Upper lobe of right lung (tissue), 1 donor: Measurements from ENCODE around the gene ZHX3. TPM values are rescaled to one million over a fixed set of nuclear protein-coding genes. Genes with fewer than 3 reads are reported as not detected.
A peak's percentile ranks its signal among the peaks of the same experiment; 100 is the strongest.

Source experiments
- ATAC-seq: fragments of 200-7000 bp; cut with Tn5 transposase; one replicate; pipeline ENCODE4 v1.9.1; 2020; ENCODE audit warnings: mild to moderate bottlenecking, moderate library complexity
- DNase-seq: peaks from one replicate; pipeline ENCODE4 v3.0.0-alpha.2; 2020
- H3K27ac ChIP-seq: fragments of 200-600 bp; one replicate; pipeline ENCODE4 v1.8.0; 2022
- H3K27me3 ChIP-seq: fragments of 200-600 bp; one replicate; pipeline ENCODE4 v1.8.0; 2022; ENCODE audit warnings: mild to moderate bottlenecking
- H3K36me3 ChIP-seq: fragments of 200-600 bp; one replicate; pipeline ENCODE4 v1.8.0; 2022
- H3K4me1 ChIP-seq: fragments of 200-600 bp; one replicate; pipeline ENCODE4 v1.8.0; 2022
- H3K4me3 ChIP-seq: fragments of 200-600 bp; one replicate; pipeline ENCODE4 v1.8.0; 2022; ENCODE audit warnings: mild to moderate bottlenecking
- H3K9me3 ChIP-seq: fragments of 200-600 bp; one replicate; pipeline ENCODE4 v1.8.0; 2022
- CTCF ChIP-seq: fragments of 200-600 bp; IDR thresholded peaks from one replicate; pipeline ENCODE4 v1.8.0; 2022; ENCODE audit warnings: antibody characterized with exemption
- intact Hi-C: fragments of 100-400 bp; cut with DNase I; formaldehyde crosslinking; loops from one replicate; pipeline ENCODE4 v1.11.0; 2022
- total RNA-seq: library from RNA; stranded (reverse); fragmentation: NEBNext Ultra II Directional; extraction: Animal tissue kit (Norgen Biotek cat#: 25700); gene quantifications from one replicate; pipeline ENCODE4 v1.2.1, GENCODE V29; 2021
- donor health status: DM: no; HTN: yes; CAD: no; lungs with severe emphysema.

Gene ZHX3
- total RNA-seq, 1 donor from 2014 or later = 45.3 TPM

DNA sequence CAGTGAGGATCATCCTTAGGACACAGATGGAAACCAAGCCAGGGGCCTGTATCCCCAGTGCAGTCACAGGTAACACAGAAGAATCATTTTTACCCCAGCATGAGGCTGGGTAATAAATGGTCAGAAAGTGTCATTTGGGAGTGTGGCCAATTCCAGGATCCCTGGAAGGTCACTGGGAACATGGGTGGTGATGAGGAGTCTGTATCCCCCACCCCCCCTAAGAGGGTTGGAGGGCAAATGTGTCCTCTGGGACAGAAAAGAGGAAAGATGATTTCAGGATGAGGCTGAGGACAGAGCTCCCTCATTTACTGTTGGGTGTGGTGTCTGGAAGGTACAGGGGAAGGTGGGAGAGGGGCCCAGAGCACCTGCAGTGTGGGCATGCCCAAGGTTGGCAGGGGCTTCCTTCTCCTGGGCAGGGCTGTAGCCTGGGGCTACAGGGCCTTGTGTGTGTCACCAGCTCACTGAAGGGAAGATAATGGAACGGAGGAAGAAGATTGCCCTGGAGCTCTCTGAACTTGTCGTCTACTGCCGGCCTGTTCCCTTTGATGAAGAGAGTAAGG lies 145.7 kb downstream of the ZHX3 start:
- peak; percentile 42 for DNase-seq
- TF ChIP-seq CTCF = no peak
- no peak for ATAC-seq

DNA sequence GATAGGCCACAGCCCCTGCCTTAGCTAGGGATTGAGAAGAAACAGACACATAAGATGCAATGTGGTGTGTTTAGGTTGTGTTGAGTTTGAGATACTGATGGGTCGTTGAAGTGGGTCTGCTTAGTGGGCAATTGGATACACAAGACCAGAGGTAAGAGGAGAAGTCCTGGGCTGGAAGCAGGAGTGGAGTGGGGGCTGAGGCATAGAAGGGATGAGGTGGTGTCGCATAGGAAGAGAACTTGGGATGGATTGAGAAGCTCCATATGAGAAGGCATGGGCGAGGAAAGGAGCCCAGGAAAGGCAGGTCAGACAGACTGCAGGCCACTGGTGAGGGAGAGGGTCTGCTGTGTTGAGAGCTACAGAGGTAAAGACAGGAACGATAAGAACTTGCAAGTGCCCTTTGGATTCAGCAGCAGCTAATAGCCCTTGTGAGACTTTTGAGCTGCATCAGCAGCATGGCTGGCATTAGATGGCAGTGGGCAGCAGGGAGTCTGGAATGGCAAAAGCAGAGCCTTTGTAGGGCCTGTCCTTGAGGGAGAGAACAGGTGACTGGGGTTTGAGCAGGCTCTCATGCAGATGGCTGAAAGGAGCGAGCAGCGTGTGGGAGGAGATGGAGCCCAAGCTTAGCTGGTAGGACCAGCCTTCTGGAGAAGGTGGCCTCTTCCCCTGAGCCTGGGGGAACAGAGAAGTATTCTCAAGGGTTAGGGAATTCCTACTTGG lies 147.0 kb downstream of the ZHX3 start:
- DNase-seq = peak; percentile 46
- H3K36me3 ChIP-seq = peaks cover 90% of the 10 kb centered on the region
- H3K9me3 ChIP-seq = no peaks in the 10 kb centered on the region
- no peaks in the 10 kb centered on the region for H3K27me3 ChIP-seq
- H3K27ac ChIP-seq = peak overlapping the region; percentile 1
- no peak for ATAC-seq
- H3K4me1 ChIP-seq = peaks cover 19% of the 10 kb centered on the region
- intact Hi-C loops = loop anchor here (5.0 kb wide), 1 partner anchor 167 kb away; no protein-coding TSS in a partner anchor
- no peak for TF ChIP-seq CTCF
- no peak overlapping the region for H3K4me3 ChIP-seq

More for the DNA sequence above, 145.7 kb downstream of the ZHX3 start:
- Histone ChIP-seq H3K4me1 (peaks cover 19% of the 10 kb centered on the region), H3K36me3 (peaks cover 84% of the 10 kb centered on the region), H3K27me3 (no peaks in the 10 kb centered on the region), H3K4me3 (no peak overlapping the region), H3K9me3 (no peaks in the 10 kb centered on the region), H3K27ac (peak overlapping the region; percentile 69)
- intact Hi-C loops = loop anchor here (5.0 kb wide), 1 partner anchor 165 kb away; no protein-coding TSS in a partner anchor

DNA sequence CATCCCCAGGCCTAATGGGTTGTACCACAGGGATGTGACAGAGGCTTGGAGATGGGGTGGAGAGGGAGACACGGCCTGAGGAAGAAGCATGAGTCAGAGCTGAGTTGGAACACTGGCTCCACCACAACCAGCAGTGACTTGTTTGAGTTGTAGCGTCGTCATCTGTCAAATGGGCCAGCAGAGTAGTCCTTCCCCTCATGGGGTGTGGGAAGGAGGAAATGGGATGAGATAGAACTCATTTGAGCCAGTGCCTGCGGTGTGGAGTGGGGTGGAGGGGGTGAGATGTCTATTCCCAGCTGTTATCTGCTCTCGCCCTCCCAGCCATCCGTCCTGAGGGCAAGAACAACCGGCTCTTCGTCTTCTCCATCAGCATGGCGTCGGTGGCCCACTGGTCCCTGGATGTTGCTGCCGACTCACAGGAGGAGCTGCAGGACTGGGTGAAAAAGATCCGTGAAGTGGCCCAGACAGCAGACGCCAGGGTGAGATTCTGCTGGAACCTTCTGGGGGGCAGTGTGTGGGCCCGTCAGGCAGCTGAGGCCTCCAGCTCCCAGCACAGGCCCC lies 147.7 kb downstream of the ZHX3 start:
- no peak for TF ChIP-seq CTCF
- H3K27ac ChIP-seq = no peak overlapping the region
- H3K4me3 ChIP-seq = no peak overlapping the region
- no peaks in the 10 kb centered on the region for H3K27me3 ChIP-seq
- intact Hi-C loops = loop anchor here (5.0 kb wide), 1 partner anchor 167 kb away; no protein-coding TSS in a partner anchor
- peaks cover 18% of the 10 kb centered on the region for H3K4me1 ChIP-seq
- peaks cover 94% of the 10 kb centered on the region for H3K36me3 ChIP-seq
- DNase-seq (peak; percentile 45), ATAC-seq (no peak)
- no peaks in the 10 kb centered on the region for H3K9me3 ChIP-seq

- DNase-seq (peak; percentile 30), ATAC-seq (no peak)
- no peak for TF ChIP-seq CTCF
- Histone ChIP-seq H3K9me3 (no peaks in the 10 kb centered on the region), H3K27ac (no peak overlapping the region), H3K36me3 (peaks cover 94% of the 10 kb centered on the region), H3K4me1 (peaks cover 14% of the 10 kb centered on the region), H3K27me3 (no peaks in the 10 kb centered on the region), H3K4me3 (no peak overlapping the region)
- intact Hi-C loops = no loop called here
These were observed 148.3 kb downstream of the ZHX3 start for GRCh38 chr20:41169162-41169690.

DNA sequence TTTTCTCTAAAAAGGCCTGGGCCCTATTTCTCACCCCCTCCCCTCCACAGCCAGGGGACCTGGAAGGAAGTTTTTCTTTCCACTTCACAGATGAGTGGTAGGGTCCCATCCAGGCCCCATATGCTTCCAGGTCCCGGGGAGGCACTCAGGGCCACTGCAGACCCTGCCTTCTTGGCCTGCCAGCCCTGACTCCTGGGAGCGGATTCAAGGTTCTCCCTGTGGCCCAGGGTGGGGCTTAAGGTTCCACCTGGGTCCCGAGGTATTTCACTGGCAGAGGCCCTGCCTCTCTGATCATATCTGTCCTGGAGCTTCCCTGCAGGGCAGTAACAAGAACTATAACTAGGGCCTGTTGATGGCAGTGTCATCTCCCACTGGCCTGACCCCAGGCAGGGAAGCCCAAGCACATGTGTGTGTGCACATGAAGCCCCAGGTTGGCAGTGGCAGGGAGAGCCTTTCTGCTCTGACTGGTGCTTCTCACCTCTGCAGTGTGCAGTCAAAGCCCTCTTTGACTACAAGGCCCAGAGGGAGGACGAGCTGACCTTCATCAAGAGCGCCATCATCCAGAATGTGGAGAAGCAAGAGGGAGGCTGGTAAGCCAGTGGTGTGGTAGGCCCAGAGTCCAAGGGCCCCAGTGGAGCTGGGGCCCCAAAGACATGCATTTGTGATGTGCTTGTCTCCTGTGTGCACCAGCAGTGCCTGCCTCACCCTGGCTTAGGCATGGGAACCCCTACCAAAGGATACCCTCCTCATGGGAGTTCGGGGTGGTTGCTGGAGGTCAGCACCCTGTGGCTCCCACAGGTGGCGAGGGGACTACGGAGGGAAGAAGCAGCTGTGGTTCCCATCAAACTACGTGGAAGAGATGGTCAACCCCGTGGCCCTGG lies 149.0 kb downstream of the ZHX3 start:
- H3K9me3 ChIP-seq = no peaks in the 10 kb centered on the region
- DNase-seq (peak; percentile 51), ATAC-seq (no peak)
- H3K36me3 ChIP-seq = peaks cover 94% of the 10 kb centered on the region
- no peak for TF ChIP-seq CTCF
- no peak overlapping the region for H3K4me3 ChIP-seq
- intact Hi-C loops = no loop called here
- peaks cover 14% of the 10 kb centered on the region for H3K4me1 ChIP-seq
- H3K27me3 ChIP-seq = no peaks in the 10 kb centered on the region
- H3K27ac ChIP-seq = no peak overlapping the region
